H9 (cell line): ENCODE data around the gene OR4S2. TPM values are rescaled to one million over a fixed set of nuclear protein-coding genes. Genes with fewer than 3 reads are reported as not detected.

Experiments used
- DNase-seq: peaks from one replicate; pipeline ENCODE4 v3.0.0-alpha.2; 2017
- H2AFZ ChIP-seq: one replicate; pipeline ENCODE4 v1.6.1; 2013; ENCODE audit warnings: mild to moderate bottlenecking, low read length, control low read depth, moderate library complexity
- H2AK5ac ChIP-seq: 2 replicates; pipeline ENCODE4 v1.6.1; 2013; ENCODE audit warnings: low read length, control low read depth, mixed read lengths; ENCODE audit not compliant: insufficient read length
- H2BK120ac ChIP-seq: one replicate; pipeline ENCODE4 v1.6.1; 2013; ENCODE audit warnings: low read depth, mild to moderate bottlenecking, low read length, control low read depth, inconsistent platforms; ENCODE audit not compliant: poor library complexity, severe bottlenecking
- H2BK12ac ChIP-seq: 2 replicates; pipeline ENCODE4 v1.6.1; 2013; ENCODE audit warnings: low read length, control low read depth, mixed read lengths, low read depth; ENCODE audit not compliant: insufficient read length
- H2BK15ac ChIP-seq: 2 replicates; pipeline ENCODE4 v1.6.1; 2013; ENCODE audit warnings: low read depth, low read length, control low read depth
- H2BK20ac ChIP-seq: one replicate; pipeline ENCODE4 v1.6.1; 2013; ENCODE audit warnings: low read depth, mild to moderate bottlenecking, low read length, control low read depth, inconsistent platforms; ENCODE audit not compliant: poor library complexity, severe bottlenecking
- H2BK5ac ChIP-seq: 2 replicates; pipeline ENCODE4 v1.6.1; 2013; ENCODE audit warnings: low read length, control low read depth, mixed read lengths; ENCODE audit not compliant: insufficient read length
- H3K14ac ChIP-seq: 2 replicates; pipeline ENCODE4 v1.6.1; 2013; ENCODE audit warnings: low read length, control low read depth; ENCODE audit not compliant: insufficient read depth
- H3K18ac ChIP-seq: 2 replicates; pipeline ENCODE4 v1.6.1; 2013; ENCODE audit warnings: low read depth, mild to moderate bottlenecking, mixed read lengths, low read length, control low read depth; ENCODE audit not compliant: insufficient read length
- H3K23ac ChIP-seq: 2 replicates; pipeline ENCODE4 v1.6.1; 2013; ENCODE audit warnings: low read length, control low read depth, mixed read lengths, low read depth; ENCODE audit not compliant: insufficient read length
- H3K23me2 ChIP-seq: 2 replicates; pipeline ENCODE4 v1.6.1; 2013; ENCODE audit warnings: low read depth, mild to moderate bottlenecking, mixed read lengths, low read length, control low read depth; ENCODE audit not compliant: insufficient read length, poor library complexity, severe bottlenecking
- H3K27ac ChIP-seq: 2 replicates; pipeline ENCODE4 v1.5.1; 2013; ENCODE audit warnings: low read length, control low read depth, mixed read lengths, low read depth; ENCODE audit not compliant: insufficient read length
- H3K27me3 ChIP-seq: 2 replicates; pipeline ENCODE4 v1.6.1; 2013; ENCODE audit warnings: low read length, control low read depth, inconsistent platforms; ENCODE audit not compliant: insufficient read depth
- H3K4ac ChIP-seq: 2 replicates; pipeline ENCODE4 v1.6.1; 2013; ENCODE audit warnings: low read depth, mild to moderate bottlenecking, control low read depth, inconsistent platforms, low read length, moderate library complexity
- H3K4me1 ChIP-seq: 2 replicates; pipeline ENCODE4 v1.6.1; 2013; ENCODE audit warnings: low read length, control low read depth, inconsistent platforms; ENCODE audit not compliant: insufficient read depth
- H3K4me2 ChIP-seq: 2 replicates; pipeline ENCODE4 v1.6.1; 2013; ENCODE audit warnings: low read length, control low read depth, mixed read lengths; ENCODE audit not compliant: insufficient read length, insufficient read depth
- H3K56ac ChIP-seq: 2 replicates; pipeline ENCODE4 v1.6.1; 2013; ENCODE audit warnings: low read depth, mild to moderate bottlenecking, mixed read lengths, low read length, control low read depth; ENCODE audit not compliant: insufficient read length
- H3K79me1 ChIP-seq: 2 replicates; pipeline ENCODE4 v1.6.1; 2013; ENCODE audit warnings: low read depth, mild to moderate bottlenecking, moderate library complexity, low read length, control low read depth, inconsistent platforms; ENCODE audit not compliant: insufficient read depth, poor library complexity, severe bottlenecking
- H3K79me2 ChIP-seq: 2 replicates; pipeline ENCODE4 v1.6.1; 2013; ENCODE audit warnings: low read length, control low read depth, inconsistent platforms; ENCODE audit not compliant: insufficient read depth
- H3K9ac ChIP-seq: 2 replicates; pipeline ENCODE4 v1.6.1; 2013; ENCODE audit warnings: low read length, control low read depth, mixed read lengths; ENCODE audit not compliant: insufficient read length; ENCODE audit errors: extremely low read depth
- H3K9me3 ChIP-seq: one replicate; pipeline ENCODE4 v1.6.1; 2013; ENCODE audit warnings: low read depth, low read length, inconsistent platforms; ENCODE audit not compliant: control insufficient read depth
- H3T11ph ChIP-seq: one replicate; pipeline ENCODE4 v1.6.1; 2013; ENCODE audit warnings: mild to moderate bottlenecking, low read length, control low read depth, inconsistent platforms
- H4K20me1 ChIP-seq: one replicate; pipeline ENCODE4 v1.6.1; 2013; ENCODE audit not compliant: control insufficient read depth, insufficient read length, insufficient read depth
- H4K5ac ChIP-seq: 2 replicates; pipeline ENCODE4 v1.6.1; 2013; ENCODE audit warnings: low read depth, mild to moderate bottlenecking, mixed read lengths, low read length, control low read depth; ENCODE audit not compliant: insufficient read length
- H4K8ac ChIP-seq: replicated peaks from 2 replicates; pipeline ENCODE4 v1.6.1; 2013; ENCODE audit warnings: low read length, control low read depth, mixed read lengths, low read depth; ENCODE audit not compliant: insufficient read length
- H4K91ac ChIP-seq: 2 replicates; pipeline ENCODE4 v1.6.1; 2013; ENCODE audit warnings: low read depth, mild to moderate bottlenecking, moderate library complexity, mixed read lengths, low read length, control low read depth; ENCODE audit not compliant: insufficient read length
- H3K27ac Mint-ChIP-seq, 3 experiments: 2 replicates in 2 of 3; 3 replicates in 1 of 3; pipeline ENCODE4 v1.8.0; 2020 to 2021; ENCODE audit warnings: mixed read lengths in 3 of 3, mild to moderate bottlenecking in 1 of 3, moderate library complexity in 1 of 3
- H3K27me3 Mint-ChIP-seq: 2 replicates; pipeline ENCODE4 v1.8.0; 2021; ENCODE audit warnings: low read depth, mild to moderate bottlenecking, moderate library complexity, mixed read lengths
- H3K36me3 Mint-ChIP-seq, 3 experiments: 2 replicates in 2 of 3; 3 replicates in 1 of 3; pipeline ENCODE4 v1.8.0; 2020 to 2021; ENCODE audit warnings: low read depth in 3 of 3, mixed read lengths in 3 of 3; ENCODE audit not compliant: insufficient read depth in 1 of 3
- H3K4me1 Mint-ChIP-seq, 2 experiments: 2 replicates each; pipeline ENCODE4 v1.8.0; 2020; ENCODE audit warnings: mixed read lengths in 2 of 2
- H3K4me3 Mint-ChIP-seq, 2 experiments: 2 replicates in 1 of 2; 3 replicates in 1 of 2; pipeline ENCODE4 v1.8.0; 2020 to 2021; ENCODE audit warnings: mild to moderate bottlenecking in 2 of 2, mixed read lengths in 2 of 2, moderate library complexity in 1 of 2
- H3K9me3 Mint-ChIP-seq, 2 experiments: 2 replicates in 1 of 2; 3 replicates in 1 of 2; pipeline ENCODE4 v1.8.0; 2020; ENCODE audit warnings: mild to moderate bottlenecking in 2 of 2, mixed read lengths in 2 of 2, moderate library complexity in 1 of 2
- WGBS: extraction: QIAGEN DNeasy Blood & Tissue Kit; methylation state at CpG from one replicate; pipeline ENCODE4 v1.1.7; 2013; ENCODE audit warnings: missing lambda C conversion rate, low lambda C conversion rate, mixed read lengths; ENCODE audit not compliant: insufficient read length; ENCODE audit errors: extremely low coverage; 5-methylcytosine and 5-hydroxymethylcytosine counted together
- total RNA-seq: library from RNA; stranded (reverse); gene quantifications from 2 replicates; pipeline ENCODE4 v1.2.1, GENCODE V29; 2021
- TF ChIP-seq, protein P1 (sequence below): fragments of 200-600 bp; sonication (generic); conservative IDR thresholded peaks from 3 replicates; pipeline ENCODE4 v1.8.0; 2021; ENCODE audit warnings: antibody characterized with exemption, mild to moderate bottlenecking

The OR4S2 gene
- total RNA-seq, 1 experiment from 2014 or later: not detected

DNA sequence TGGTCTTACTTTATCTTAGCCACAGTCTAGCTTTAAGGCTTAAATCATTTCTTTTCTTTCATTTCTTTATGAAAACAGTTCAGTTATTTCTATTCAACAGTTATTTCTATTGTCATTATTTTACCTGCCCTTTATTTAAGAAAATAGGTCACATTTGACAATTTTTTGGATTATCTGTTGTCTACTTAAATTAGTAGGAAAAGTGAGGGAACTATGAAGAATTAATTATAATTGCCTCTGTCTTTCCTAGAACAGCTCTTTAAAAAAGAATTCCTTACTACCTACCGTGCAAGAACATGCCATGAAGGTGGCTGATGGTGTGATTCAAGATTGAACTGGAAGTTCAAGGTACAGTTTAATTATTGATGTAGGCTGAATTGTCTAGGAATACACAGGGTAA, 13.8 kb downstream of the OR4S2 start, which contains the start of gene OR4C6:
Gene OR4C6, plus strand, starts transcription at position 301 of the 400 bp plus-strand sequence. CDS start 2,966 bp downstream, outside the sequence.
- H3K23me2 ChIP-seq: no peaks in the 10 kb centered on the region
- H3K36me3 Mint-ChIP-seq: peaks cover 0 to 13% (median 5%) of the 10 kb centered on the region in 3 experiments; a peak in 5 of 7 replicates
- no peak within 1 kb of the TSS for H2BK12ac ChIP-seq
- H4K91ac ChIP-seq: no peak within 1 kb of the TSS
- no peak within 1 kb of the TSS for H4K8ac ChIP-seq
- no peak within 1 kb of the TSS for H2BK15ac ChIP-seq
- H2BK20ac ChIP-seq: no peak within 1 kb of the TSS
- no peaks in the 10 kb centered on the region for H3K79me1 ChIP-seq
- no peaks in the 10 kb centered on the region for H3K4me1 ChIP-seq
- no peak within 1 kb of the TSS for H2BK120ac ChIP-seq
- H3K18ac ChIP-seq: no peak within 1 kb of the TSS
- no peaks in the 10 kb centered on the region for H3K27me3 Mint-ChIP-seq
- H3K4me2 ChIP-seq: no peak within 1 kb of the TSS
- H3T11ph ChIP-seq: no peak within 1 kb of the TSS
- H3K9ac ChIP-seq: no peak within 1 kb of the TSS
- H3K79me2 ChIP-seq: no peaks in the 10 kb centered on the region
- no peak within 1 kb of the TSS for H2AK5ac ChIP-seq
- H3K23ac ChIP-seq: no peak within 1 kb of the TSS
- no peak within 1 kb of the TSS for H2AFZ ChIP-seq
- H3K4ac ChIP-seq: no peak within 1 kb of the TSS
- no peak within 1 kb of the TSS for H3K56ac ChIP-seq
- H3K14ac ChIP-seq: no peak within 1 kb of the TSS
- H3K9me3 ChIP-seq: peaks cover 64% of the 10 kb centered on the region
- no peak for DNase-seq
- WGBS: no CpG with 5 or more reads among the region's 1 CpG
- no peaks in the 10 kb centered on the region for H4K20me1 ChIP-seq
- H3K4me3 Mint-ChIP-seq: no peak within 1 kb of the TSS
- H3K27me3 ChIP-seq: no peaks in the 10 kb centered on the region
- no peak within 1 kb of the TSS for H2BK5ac ChIP-seq
- H3K9me3 Mint-ChIP-seq: peaks cover 61 to 70% of the 10 kb centered on the region in 2 experiments
- no peak within 1 kb of the TSS for H4K5ac ChIP-seq
- no peaks in the 10 kb centered on the region for H3K4me1 Mint-ChIP-seq
- TF ChIP-seq, protein P1, sequence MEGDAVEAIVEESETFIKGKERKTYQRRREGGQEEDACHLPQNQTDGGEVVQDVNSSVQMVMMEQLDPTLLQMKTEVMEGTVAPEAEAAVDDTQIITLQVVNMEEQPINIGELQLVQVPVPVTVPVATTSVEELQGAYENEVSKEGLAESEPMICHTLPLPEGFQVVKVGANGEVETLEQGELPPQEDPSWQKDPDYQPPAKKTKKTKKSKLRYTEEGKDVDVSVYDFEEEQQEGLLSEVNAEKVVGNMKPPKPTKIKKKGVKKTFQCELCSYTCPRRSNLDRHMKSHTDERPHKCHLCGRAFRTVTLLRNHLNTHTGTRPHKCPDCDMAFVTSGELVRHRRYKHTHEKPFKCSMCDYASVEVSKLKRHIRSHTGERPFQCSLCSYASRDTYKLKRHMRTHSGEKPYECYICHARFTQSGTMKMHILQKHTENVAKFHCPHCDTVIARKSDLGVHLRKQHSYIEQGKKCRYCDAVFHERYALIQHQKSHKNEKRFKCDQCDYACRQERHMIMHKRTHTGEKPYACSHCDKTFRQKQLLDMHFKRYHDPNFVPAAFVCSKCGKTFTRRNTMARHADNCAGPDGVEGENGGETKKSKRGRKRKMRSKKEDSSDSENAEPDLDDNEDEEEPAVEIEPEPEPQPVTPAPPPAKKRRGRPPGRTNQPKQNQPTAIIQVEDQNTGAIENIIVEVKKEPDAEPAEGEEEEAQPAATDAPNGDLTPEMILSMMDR: no peak
- no peak within 1 kb of the TSS for H3K27ac Mint-ChIP-seq
- H3K27ac ChIP-seq: no peak within 1 kb of the TSS
